OCI-LY7 (cell line): ENCODE measurements around the gene FANCI. TPM values are rescaled to one million over a fixed set of nuclear protein-coding genes. Genes with fewer than 3 reads are reported as not detected.

Experiments
- BruUV-seq: library from RNA; stranded (reverse); fragments of 400-500 nt; replicated peaks from 2 replicates; lab custom pipeline; 2021; lab: Mats Ljungman, UMichigan
- CTCF ChIA-PET: fragments of 300-600 bp; sonication (Branson Sonifier 250); formaldehyde crosslinking; loops from one replicate; lab custom pipeline; 2022; ENCODE audit warnings: antibody characterized with exemption; ENCODE audit not compliant: unreplicated experiment; lab: Charles Lee
- POLR2A ChIA-PET: fragments of 300-600 bp; sonication (Branson Sonifier 250); formaldehyde crosslinking; loops from one replicate; lab custom pipeline; 2022; ENCODE audit warnings: antibody characterized with exemption; lab: Charles Lee
- DNase-seq: peaks from one replicate; pipeline ENCODE4 v3.0.0-alpha.2; 2015; ENCODE audit warnings: low spot score
- H2AFZ ChIP-seq: fragments of 200-600 bp; sonication (generic), shearing (Covaris generic); 2 replicates; pipeline ENCODE4 v1.6.1; 2014; ENCODE audit warnings: mild to moderate bottlenecking, antibody characterized with exemption, low read length, moderate library complexity
- H3K27ac ChIP-seq: fragments of 200-600 bp; sonication (generic); 2 replicates; pipeline ENCODE4 v1.5.1; 2014; ENCODE audit warnings: mixed run types, low read depth, mild to moderate bottlenecking, moderate library complexity, low read length, inconsistent platforms; ENCODE audit not compliant: poor library complexity, severe bottlenecking
- H3K36me3 ChIP-seq: fragments of 200-600 bp; sonication (generic); 2 replicates; pipeline ENCODE4 v1.6.1; 2014; ENCODE audit warnings: mild to moderate bottlenecking, antibody characterized with exemption, low read length, moderate library complexity, mixed read lengths; ENCODE audit not compliant: insufficient read depth
- H3K4me1 ChIP-seq: fragments of 200-600 bp; sonication (generic); 2 replicates; pipeline ENCODE4 v1.5.1; 2014; ENCODE audit warnings: mild to moderate bottlenecking, low read length; ENCODE audit not compliant: insufficient read depth, poor library complexity, severe bottlenecking
- H3K4me2 ChIP-seq: fragments of 200-600 bp; sonication (generic); 2 replicates; pipeline ENCODE4 v1.6.1; 2014; ENCODE audit warnings: mild to moderate bottlenecking, low read length
- H3K4me3 ChIP-seq: fragments of 200-600 bp; sonication (generic); 2 replicates; pipeline ENCODE4 v1.5.1; 2014; ENCODE audit warnings: mild to moderate bottlenecking, low read depth, low read length; ENCODE audit not compliant: poor library complexity, severe bottlenecking
- H3K79me2 ChIP-seq: fragments of 200-600 bp; sonication (generic); 2 replicates; pipeline ENCODE4 v1.6.1; 2016; ENCODE audit warnings: low read depth, mild to moderate bottlenecking, low read length, moderate library complexity, mixed read lengths; ENCODE audit not compliant: insufficient read depth
- H3K9me2 ChIP-seq: fragments of 200-600 bp; sonication (generic); 2 replicates; pipeline ENCODE4 v1.6.1; 2016; ENCODE audit warnings: mild to moderate bottlenecking, low read length, mixed read lengths; ENCODE audit not compliant: insufficient read depth
- H3K9me3 ChIP-seq: fragments of 200-600 bp; sonication (generic); 2 replicates; pipeline ENCODE4 v1.6.1; 2014; ENCODE audit warnings: mild to moderate bottlenecking, mixed run types, low read length, mixed read lengths
- H4K20me1 ChIP-seq: fragments of 200-600 bp; sonication (generic); 2 replicates; pipeline ENCODE4 v1.6.1; 2014; ENCODE audit warnings: mild to moderate bottlenecking, antibody characterized with exemption, low read length, moderate library complexity, mixed read lengths; ENCODE audit not compliant: insufficient read depth
- CTCF ChIP-seq: fragments of 200-600 bp; sonication (generic); conservative IDR thresholded peaks from 2 replicates; pipeline ENCODE4 v1.5.1; 2014; ENCODE audit warnings: mild to moderate bottlenecking, antibody characterized with exemption, low read length, moderate library complexity, mixed read lengths
- EZH2phosphoT487 ChIP-seq: fragments of 200-600 bp; sonication (generic); IDR thresholded peaks from 2 replicates; pipeline ENCODE4 v1.6.1; 2018; ENCODE audit warnings: low read depth, borderline replicate concordance, mild to moderate bottlenecking, mixed run types, antibody characterized with exemption, low read length, moderate library complexity, mixed read lengths
- intact Hi-C: fragments of 100-400 bp; cut with micrococcal nuclease; formaldehyde crosslinking; loops from one replicate; pipeline ENCODE4 v1.10.0; 2022; ENCODE audit not compliant: unreplicated experiment
- total RNA-seq, 2 experiments: library from RNA; depleted of rRNA in 1 of 2; stranded (reverse); fragments of >200 nt in 1 of 2; shearing (Covaris generic) in 1 of 2; gene quantifications; 2 replicates each; pipeline ENCODE4 v1.2.3, GENCODE V29; 2014 to 2022

The FANCI gene
- total RNA-seq, 2 experiments from 2014 or later = 112 to 211 TPM

DNA sequence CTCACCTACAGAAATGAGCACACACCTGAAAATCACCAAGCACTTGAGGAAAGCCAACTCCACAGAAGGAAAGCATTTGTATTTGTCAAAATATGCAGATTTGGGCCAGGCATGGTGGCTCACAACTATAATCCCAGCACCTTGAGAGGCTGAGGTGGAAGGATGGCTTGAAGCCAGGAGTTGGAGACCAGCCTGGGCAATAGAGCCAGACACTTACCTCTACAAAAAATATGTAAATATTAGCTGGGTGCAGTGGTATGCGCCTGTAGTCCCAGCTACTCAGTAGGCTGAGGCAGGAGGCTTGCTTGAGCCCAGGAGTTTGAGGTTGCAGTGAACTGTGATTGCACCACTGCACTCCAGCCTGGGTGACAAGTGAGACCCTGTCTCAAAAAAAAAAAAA lies 34.7 kb upstream of the FANCI start:
- ChIA-PET CTCF (no interaction called here), POLR2A (interaction anchor here (1.0 kb wide), 1 partner anchor 37 kb away, joined by 3 read pairs; no protein-coding TSS in a partner anchor)
- Histone ChIP-seq H4K20me1 (no peaks in the 10 kb centered on the region), H3K9me2 (no peaks in the 10 kb centered on the region), H3K36me3 (no peaks in the 10 kb centered on the region), H3K4me2 (no peak overlapping the region), H3K79me2 (no peaks in the 10 kb centered on the region), H3K4me3 (no peak overlapping the region), H3K9me3 (no peaks in the 10 kb centered on the region), H2AFZ (no peak overlapping the region), H3K4me1 (no peaks in the 10 kb centered on the region), H3K27ac (no peak overlapping the region)
- BruUV-seq = no TSS peak
- DNase-seq = no peak
- TF ChIP-seq EZH2phosphoT487 (no peak), CTCF (no peak)
- intact Hi-C loops = loop anchor here (5.0 kb wide), 1 partner anchor 93 kb away; no protein-coding TSS in a partner anchor

GRCh38 chr15:89211678-89212170 lies 32.1 kb upstream of the FANCI start:
- Histone ChIP-seq H3K27ac (no peak overlapping the region), H3K9me2 (no peaks in the 10 kb centered on the region), H3K4me3 (no peak overlapping the region), H4K20me1 (no peaks in the 10 kb centered on the region), H2AFZ (no peak overlapping the region), H3K36me3 (no peaks in the 10 kb centered on the region), H3K79me2 (no peaks in the 10 kb centered on the region), H3K4me2 (no peak overlapping the region), H3K4me1 (no peaks in the 10 kb centered on the region), H3K9me3 (no peaks in the 10 kb centered on the region)
- no TSS peak for BruUV-seq
- POLR2A ChIA-PET = no interaction called here
- no peak for TF ChIP-seq CTCF
- no peak for TF ChIP-seq EZH2phosphoT487
- intact Hi-C loops = no loop called here
- CTCF ChIA-PET = no interaction called here
- DNase-seq = no peak

GRCh38 chr15:89215627-89216026 lies 28.2 kb upstream of the FANCI start:
- Histone ChIP-seq H3K36me3 (no peaks in the 10 kb centered on the region), H3K4me1 (no peaks in the 10 kb centered on the region), H3K4me3 (no peak overlapping the region), H3K9me2 (no peaks in the 10 kb centered on the region), H4K20me1 (no peaks in the 10 kb centered on the region), H3K79me2 (no peaks in the 10 kb centered on the region), H3K27ac (no peak overlapping the region), H3K4me2 (no peak overlapping the region), H3K9me3 (no peaks in the 10 kb centered on the region), H2AFZ (no peak overlapping the region)
- DNase-seq = no peak
- no peak for TF ChIP-seq EZH2phosphoT487
- TF ChIP-seq CTCF = no peak
- intact Hi-C loops = no loop called here
- CTCF ChIA-PET = no interaction called here
- no TSS peak for BruUV-seq
- POLR2A ChIA-PET = no interaction called here
